HG03520 (cell line): Measurements from ENCODE around the gene CFI.
"Not testable (repeated sequence)": the region's sequence is repeated elsewhere in the genome, so short reads cannot be mapped to it uniquely, and the experiment has no call there.

ENCODE experiments used
- ATAC-seq: cut with Tn5 transposase; IDR thresholded peaks from one replicate; pipeline ENCODE4 v1.9.1; 2021; ENCODE audit warnings: mild to moderate bottlenecking, moderate library complexity; ENCODE audit not compliant: unreplicated experiment

The CFI gene

DNA sequence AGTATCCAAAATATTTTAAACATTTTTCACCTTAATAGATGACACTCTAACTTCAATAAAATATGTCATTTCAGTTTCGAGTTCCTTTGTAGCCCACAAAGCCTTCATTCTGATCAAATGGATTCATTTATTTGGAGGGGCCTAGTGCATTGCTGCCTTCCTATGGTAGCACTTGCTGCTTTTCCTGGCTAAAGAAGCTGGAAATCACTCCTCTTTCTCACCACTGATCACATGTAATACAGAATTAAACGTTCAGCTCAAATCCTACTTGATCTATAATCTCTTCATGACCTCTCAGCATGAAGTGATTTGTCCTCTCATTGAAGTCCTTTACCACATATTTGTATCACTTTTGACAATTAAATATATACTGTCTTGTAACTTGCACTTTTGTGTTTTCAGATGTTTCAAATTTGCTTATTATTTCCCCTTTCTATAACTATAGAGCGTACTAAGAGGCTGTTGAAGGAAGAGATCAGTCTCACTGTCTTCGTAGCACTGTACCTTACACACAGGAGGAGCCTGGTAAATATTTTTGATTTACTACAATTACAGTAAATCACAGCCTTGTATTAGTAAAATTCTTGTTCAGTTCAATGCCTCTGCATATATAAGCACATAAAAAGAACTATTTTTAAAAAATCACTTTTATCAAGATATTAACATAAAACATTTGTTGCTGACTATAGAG is 555 bp downstream of the CFI start:
- ATAC-seq, result no peak

- ATAC-seq, result no peak
Measured at GRCh38 chr4:109798866-109799265, 2.9 kb downstream of the CFI start.

GRCh38 chr4:109795059-109795458 is 6.7 kb downstream of the CFI start:
- no peak for ATAC-seq

GRCh38 chr4:109787807-109788206 is 14.0 kb downstream of the CFI start:
- no peak for ATAC-seq

- ATAC-seq, result no peak
Measured at GRCh38 chr4:109786846-109787245, 15.0 kb downstream of the CFI start.

GRCh38 chr4:109782092-109782491 is 19.7 kb downstream of the CFI start:
- not testable (repeated sequence) for ATAC-seq

DNA sequence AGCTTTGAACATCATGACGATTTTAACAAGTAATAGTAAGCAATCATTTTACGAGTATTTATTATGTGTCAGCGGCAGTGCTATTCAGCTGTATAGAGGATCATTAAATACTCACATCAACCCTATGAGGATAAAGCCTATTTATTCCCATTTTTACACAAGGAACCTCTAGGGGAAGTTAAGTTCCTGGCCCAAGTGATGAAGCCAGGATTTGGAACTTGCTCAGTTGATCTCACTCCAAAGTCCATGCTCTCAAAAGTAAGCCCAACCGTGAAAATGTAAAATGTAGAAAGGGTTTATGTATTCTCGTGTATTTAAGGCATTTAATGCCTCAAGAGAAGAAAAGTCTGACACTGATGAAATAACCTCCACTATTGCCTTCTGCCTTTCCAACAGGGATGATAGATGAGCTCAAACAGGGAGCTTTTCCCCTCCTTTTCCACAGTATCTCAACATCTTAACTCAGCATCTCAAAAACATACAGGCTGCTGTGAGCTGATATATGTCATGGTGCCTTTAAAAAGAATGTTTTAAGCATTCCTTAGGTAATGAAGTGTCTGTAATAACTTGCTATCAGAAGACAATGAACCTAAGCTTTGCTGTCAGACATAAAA is 36.9 kb downstream of the CFI start:
- ATAC-seq, result no peak

DNA sequence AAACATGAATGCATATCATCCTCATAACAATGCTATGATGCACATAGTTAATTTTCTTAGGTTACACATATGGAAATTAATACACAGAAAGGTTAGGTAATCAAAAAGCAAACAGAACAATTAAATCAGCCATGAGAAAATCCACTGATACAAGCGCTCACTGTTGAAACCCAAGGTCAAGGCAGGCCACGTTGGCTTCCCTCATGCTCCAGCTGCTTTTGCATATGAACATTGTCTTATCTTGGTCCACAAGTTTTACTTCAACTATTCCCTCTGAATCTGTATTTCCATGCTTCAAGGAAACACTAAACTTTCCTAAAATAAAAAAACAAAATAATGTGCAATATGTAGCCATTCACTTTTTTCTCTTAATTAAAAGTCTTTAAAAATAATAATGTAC is 37.4 kb downstream of the CFI start:
- ATAC-seq, result no peak

DNA sequence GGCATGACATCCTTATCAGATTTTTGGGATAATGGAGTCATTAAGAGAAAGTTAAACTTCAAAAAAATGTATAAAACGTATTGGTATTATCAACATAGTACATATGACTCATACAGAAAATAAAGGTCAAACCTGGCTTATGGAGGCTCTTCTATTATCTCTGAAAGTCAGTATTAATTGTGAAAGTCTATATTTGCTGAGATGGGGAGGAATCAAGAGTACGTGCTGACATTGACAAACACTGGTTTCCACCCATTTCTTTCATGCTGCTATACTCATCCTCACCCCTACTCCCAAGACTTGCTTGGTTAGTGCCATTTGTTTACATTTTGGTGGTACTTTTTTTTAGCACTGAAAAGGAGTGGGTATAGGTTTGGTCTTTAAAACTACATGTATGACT is 41.1 kb downstream of the CFI start:
- no peak for ATAC-seq

DNA sequence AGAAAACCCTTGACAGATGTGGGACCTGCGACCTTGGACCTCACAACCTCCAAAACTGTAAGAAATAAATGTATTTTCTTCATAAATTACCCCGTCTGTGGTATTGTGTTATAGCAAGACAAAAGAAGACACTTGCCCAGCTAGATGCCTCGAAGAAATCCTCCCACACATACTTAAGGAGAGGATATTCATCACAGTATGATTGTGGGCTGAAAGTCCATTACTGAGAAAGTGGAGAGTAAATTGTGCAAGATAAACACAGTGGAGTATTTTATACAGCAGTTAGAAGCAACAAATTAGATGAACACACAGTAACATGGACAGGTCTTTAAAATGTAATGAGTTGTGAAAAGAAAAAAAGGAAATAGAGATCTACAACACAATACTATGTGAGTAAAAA is 46.1 kb downstream of the CFI start:
- no peak for ATAC-seq

- no peak for ATAC-seq
Measured at GRCh38 chr4:109754093-109754857, 47.5 kb downstream of the CFI start.

DNA sequence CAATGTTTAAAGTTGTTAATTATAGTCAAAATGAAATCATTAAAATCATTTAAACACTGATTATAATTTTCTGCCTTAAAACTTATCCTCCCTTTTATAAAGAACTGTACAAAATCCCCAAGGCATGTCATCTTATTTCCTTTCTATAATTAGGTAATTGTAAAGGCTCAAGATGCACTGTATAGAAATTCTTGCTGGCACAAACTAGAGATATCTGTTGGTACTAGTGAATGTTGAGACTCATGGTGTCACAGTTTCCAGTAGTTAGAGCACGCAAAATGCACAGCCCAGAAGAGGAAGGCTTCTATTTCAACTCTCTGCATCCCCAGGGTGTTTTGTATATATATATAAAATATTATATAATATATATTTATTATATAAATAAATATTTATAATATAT is 49.3 kb downstream of the CFI start:
- ATAC-seq, result no peak

DNA sequence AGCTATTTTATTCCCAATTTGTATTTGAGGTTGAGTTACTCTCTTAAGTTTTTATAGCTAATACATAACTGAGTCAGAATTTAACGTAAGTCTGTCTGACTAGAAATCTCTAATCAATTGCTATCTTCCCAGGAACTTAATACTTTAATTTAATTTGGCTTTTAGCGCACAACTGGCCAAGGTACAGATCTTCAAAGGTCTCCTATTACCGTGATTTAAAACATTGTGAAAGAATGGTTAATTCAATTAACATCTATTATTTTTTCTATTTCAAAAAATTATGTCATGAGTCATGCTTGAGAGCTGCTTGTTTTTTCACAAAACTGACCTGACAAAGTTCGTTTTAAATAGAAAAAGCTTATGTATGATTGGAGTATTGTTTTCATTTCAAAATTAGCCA is 49.9 kb downstream of the CFI start:
- ATAC-seq, result no peak

- ATAC-seq, result no peak
Measured at GRCh38 chr4:109750652-109751244, 51.1 kb downstream of the CFI start.

- no peak for ATAC-seq
Measured at GRCh38 chr4:109749388-109750082, 52.3 kb downstream of the CFI start.

DNA sequence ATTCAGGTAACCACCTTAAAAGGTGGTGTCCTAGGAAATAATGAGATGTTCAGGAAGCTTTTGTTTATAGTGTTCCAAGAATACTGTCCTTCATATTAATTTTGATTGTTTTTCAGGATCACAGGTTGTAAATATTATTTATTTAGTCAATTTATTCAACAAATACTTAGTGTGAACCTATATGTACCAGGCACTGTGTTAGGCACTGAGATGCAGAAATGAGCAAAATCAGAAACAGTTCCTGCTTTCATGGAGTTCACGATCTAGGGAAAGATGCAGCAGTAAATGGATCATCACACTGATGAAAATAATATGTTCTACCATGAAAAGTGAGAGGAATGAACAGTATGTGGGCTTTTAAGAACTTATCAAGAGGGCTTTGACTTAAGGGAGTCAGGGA is 53.7 kb downstream of the CFI start:
- no peak for ATAC-seq

- no peak for ATAC-seq
Measured at GRCh38 chr4:109746728-109747127, 55.1 kb downstream of the CFI start.

DNA sequence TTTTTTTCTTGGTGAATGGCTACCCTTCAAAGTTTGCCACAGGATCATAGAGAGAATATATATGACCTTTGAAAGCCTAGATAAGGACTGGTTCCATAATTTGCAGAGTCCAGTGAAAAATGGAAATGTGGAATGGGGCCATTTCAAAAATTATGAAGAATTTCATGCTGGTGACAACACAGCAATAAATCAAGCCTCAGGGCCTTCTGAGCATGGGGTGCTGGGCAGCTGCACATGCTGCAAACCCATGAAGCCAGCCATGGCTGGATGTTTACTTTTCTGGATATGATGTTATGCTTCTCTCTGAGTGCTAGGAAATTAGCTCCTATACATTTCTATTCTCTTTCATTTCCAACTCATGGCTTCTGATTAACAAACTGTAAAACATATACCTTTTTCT is 56.0 kb downstream of the CFI start:
- no peak for ATAC-seq

- no peak for ATAC-seq
Measured at GRCh38 chr4:109739547-109739946, 62.3 kb downstream of the CFI start.

- ATAC-seq, result no peak
Measured at GRCh38 chr4:109738104-109738872, 63.5 kb downstream of the CFI start.
